Spleen (tissue), 7 donors: ENCODE data around the gene ACSM6.

Experiments
- CTCF ChIP-seq, 11 experiments: fragments of 200-600 bp in 7 of 11; fragments of 450-650 bp in 4 of 11; sonication (generic) in 4 of 11; IDR thresholded peaks in 8 of 11; conservative IDR thresholded peaks in 3 of 11; 1 replicate in 7 of 11; 2 replicates in 4 of 11; pipeline versions ENCODE4 v1.4.0 to v1.8.0; 2016 to 2021; ENCODE audit warnings: antibody characterized with exemption in 11 of 11, inconsistent platforms in 4 of 11, mild to moderate bottlenecking in 1 of 11
- POLR2A ChIP-seq, 3 donors: fragments of 450-650 bp; IDR thresholded peaks; one replicate each; pipeline ENCODE4 v1.5.1; 2017; ENCODE audit warnings: antibody characterized with exemption in 3 of 3, mild to moderate bottlenecking in 1 of 3
- POLR2AphosphoS5 ChIP-seq, 3 donors: sonication (generic); formaldehyde crosslinking; IDR thresholded peaks; one replicate each; pipeline ENCODE4 v1.5.1; 2017; ENCODE audit warnings: antibody characterized with exemption in 3 of 3
- donor health status: DM: no; HTN: no; CAD: no; lungs with moderate emphysema.
- donor health status: DM: no; HTN: no; CAD: no.
- donor health status: DM: no; HTN: no; CAD: no.

DNA sequence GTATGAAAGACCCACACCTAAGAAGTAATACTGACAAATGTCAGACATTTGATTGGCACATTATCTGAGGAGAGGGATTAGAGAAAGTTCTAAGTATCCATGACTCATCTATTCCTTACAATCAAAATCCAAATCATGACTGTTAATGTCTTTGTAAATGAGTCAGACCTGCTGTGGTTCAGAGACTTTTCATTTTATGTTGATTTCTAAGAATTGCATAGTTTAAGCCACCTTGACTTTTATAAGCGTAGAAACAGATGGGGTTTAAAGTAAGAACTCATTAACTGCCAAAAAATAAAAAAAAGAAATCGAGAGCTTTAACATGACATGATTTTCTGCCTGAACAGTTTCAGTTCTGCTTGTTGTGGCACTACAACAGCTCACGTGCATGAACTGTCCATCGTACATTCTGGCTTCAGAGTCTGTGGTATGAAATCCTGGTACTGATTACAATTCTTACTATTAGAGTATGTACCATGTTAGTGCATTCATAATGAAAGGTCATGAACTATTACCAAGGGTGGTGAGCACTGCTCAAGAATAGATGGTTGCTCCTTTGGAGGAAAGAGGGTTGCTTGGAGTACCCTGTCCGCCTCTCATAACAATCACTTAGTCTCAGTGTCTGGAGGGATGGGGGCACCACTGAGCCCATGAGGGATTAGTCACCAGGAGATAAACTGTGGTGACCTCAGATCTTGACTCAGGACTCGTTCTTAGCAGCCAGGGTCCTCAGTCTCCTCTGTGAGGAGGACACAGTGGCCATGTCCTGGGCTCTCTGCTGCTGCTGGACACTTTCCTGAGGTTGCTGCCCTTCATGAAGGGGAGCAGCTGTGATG is 42.2 kb downstream of the ACSM6 start:
- TF ChIP-seq CTCF (IDR thresholded peaks at IDR 0.05 in 8 of 11, conservative IDR thresholded peaks at IDR 0.05 in 3 of 11) (no peak), POLR2A (IDR thresholded peaks at IDR 0.05) (no peak), POLR2AphosphoS5 (IDR thresholded peaks at IDR 0.05) (no peak)
